IPS-15b (cell line): ENCODE measurements around the gene FRMD8.

ENCODE experiments used
- H3K27me3 ChIP-seq: one replicate; pipeline ENCODE4 v1.6.1; 2013; ENCODE audit warnings: low read length; ENCODE audit not compliant: control insufficient read depth, insufficient read depth
- H3K36me3 ChIP-seq: one replicate; pipeline ENCODE4 v1.6.1; 2013; ENCODE audit warnings: low read length; ENCODE audit not compliant: control insufficient read depth, insufficient read depth
- H3K4me1 ChIP-seq: one replicate; pipeline ENCODE4 v1.6.1; 2013; ENCODE audit warnings: mild to moderate bottlenecking, low read length; ENCODE audit not compliant: control insufficient read depth, insufficient read depth
- H3K4me3 ChIP-seq: one replicate; pipeline ENCODE4 v1.5.1; 2013; ENCODE audit warnings: low read depth, low read length
- H3K9ac ChIP-seq: one replicate; pipeline ENCODE4 v1.6.1; 2013; ENCODE audit warnings: low read depth, mild to moderate bottlenecking, low read length
- H3K9me3 ChIP-seq: one replicate; pipeline ENCODE4 v1.6.1; 2013; ENCODE audit warnings: mild to moderate bottlenecking, low read length; ENCODE audit not compliant: control insufficient read depth, insufficient read depth

Gene FRMD8

DNA sequence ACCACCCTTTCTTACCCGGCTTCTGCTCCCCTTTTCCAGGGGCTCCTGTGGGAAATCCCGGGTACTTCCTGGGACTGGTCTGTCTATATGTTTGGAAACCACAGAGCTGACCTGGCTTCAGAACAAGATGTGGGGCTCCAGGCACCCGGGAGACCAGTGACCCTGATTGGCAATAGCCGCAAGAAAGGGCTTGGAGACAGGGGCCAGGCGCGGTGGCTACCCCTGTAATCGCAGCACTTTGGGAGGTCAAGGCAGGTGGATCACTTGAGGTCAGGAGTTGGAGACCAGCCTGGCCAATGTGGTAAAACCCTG, 33.0 kb downstream of the FRMD8 start:
- Histone ChIP-seq H3K27me3 (no peaks in the 10 kb centered on the region), H3K9ac (peak overlapping the region; percentile 94), H3K36me3 (no peaks in the 10 kb centered on the region), H3K4me3 (peak overlapping the region; percentile 52), H3K9me3 (no peaks in the 10 kb centered on the region), H3K4me1 (peaks cover 31% of the 10 kb centered on the region)

DNA sequence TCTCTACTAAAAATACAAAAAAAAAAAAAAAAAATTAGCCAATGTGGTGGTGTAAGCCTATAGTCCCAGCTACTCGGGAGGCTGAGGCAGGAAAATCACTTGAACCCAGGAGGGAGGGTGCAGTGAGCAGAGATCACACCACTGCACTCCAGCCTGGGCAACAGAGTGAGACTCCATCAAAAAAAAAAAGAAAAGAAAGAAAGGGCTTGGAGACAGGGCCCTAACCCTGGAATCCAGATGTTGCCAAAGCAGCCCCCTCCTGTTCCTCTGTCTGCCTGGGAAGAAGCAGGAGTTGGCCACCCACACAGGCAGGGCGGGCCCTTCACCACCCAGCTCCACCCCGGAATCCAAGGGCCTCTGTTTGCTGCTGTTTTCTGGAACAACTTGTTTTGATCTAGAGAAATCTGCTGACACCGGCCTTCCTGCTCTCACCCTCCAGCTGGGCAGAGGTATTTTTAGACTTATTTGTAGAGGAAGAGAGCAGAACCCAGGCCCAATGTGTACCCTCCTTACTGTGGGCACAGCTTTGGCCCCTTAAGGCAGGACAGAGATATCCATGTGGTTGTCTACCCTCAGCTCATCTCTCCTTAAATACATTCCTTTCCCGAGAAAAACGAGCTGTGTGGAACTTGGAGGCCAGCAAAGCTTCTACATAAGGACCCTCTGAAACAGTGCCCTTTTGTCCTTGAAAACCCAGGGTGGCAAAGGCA, 33.5 kb downstream of the FRMD8 start:
- Histone ChIP-seq H3K9ac (peak overlapping the region; percentile 51), H3K4me1 (peaks cover 31% of the 10 kb centered on the region), H3K36me3 (no peaks in the 10 kb centered on the region), H3K27me3 (no peaks in the 10 kb centered on the region), H3K4me3 (peak overlapping the region; percentile 6), H3K9me3 (no peaks in the 10 kb centered on the region)

GRCh38 chr11:65420506-65420905, 34.1 kb downstream of the FRMD8 start:
- H3K9ac ChIP-seq: peak overlapping the region; percentile 51
- peaks cover 31% of the 10 kb centered on the region for H3K4me1 ChIP-seq
- H3K36me3 ChIP-seq: no peaks in the 10 kb centered on the region
- no peaks in the 10 kb centered on the region for H3K27me3 ChIP-seq
- no peaks in the 10 kb centered on the region for H3K9me3 ChIP-seq
- H3K4me3 ChIP-seq: peak overlapping the region; percentile 6

DNA sequence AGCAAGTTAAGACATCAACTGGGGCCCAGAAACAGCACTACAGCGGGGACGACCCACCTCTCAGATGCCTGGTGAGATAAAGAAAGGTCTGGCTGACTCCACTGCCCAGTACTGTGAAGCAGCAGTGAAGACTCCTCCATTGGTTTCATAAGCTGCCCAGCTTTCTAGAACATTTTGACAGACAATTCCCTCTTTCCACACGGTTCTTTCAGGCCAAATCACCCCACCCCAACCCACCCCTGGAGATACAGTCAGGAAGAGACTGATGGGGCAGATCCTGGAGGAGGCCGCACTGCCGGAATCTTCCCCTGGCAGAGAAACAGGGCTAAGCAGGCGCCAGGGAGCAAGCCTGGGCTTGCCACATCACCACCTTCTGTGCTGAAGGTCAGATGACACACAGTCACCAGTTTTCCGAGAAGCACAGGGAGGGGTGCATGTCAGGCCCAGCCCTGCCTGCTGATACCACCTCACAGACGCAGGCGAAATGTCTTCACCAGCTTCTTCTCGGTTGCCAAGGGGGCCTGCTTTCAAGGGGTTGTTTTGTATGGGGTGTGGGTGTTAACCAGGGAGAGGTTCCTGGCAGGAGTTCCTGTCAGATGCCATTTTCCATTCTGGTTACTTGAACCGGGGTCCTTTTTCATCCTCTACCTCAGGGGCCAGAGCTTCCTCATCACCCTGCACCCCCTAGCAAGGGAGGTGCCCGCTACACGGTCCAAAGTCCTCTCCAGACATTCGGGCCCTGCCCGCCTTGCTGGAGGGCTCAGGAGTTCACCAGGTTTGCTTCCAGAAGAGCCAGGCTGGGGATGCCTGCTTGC, 34.7 kb downstream of the FRMD8 start:
- Histone ChIP-seq H3K9ac (peak overlapping the region; percentile 74), H3K4me3 (peak overlapping the region; percentile 54), H3K4me1 (peaks cover 25% of the 10 kb centered on the region), H3K27me3 (no peaks in the 10 kb centered on the region), H3K36me3 (no peaks in the 10 kb centered on the region), H3K9me3 (no peaks in the 10 kb centered on the region)

DNA sequence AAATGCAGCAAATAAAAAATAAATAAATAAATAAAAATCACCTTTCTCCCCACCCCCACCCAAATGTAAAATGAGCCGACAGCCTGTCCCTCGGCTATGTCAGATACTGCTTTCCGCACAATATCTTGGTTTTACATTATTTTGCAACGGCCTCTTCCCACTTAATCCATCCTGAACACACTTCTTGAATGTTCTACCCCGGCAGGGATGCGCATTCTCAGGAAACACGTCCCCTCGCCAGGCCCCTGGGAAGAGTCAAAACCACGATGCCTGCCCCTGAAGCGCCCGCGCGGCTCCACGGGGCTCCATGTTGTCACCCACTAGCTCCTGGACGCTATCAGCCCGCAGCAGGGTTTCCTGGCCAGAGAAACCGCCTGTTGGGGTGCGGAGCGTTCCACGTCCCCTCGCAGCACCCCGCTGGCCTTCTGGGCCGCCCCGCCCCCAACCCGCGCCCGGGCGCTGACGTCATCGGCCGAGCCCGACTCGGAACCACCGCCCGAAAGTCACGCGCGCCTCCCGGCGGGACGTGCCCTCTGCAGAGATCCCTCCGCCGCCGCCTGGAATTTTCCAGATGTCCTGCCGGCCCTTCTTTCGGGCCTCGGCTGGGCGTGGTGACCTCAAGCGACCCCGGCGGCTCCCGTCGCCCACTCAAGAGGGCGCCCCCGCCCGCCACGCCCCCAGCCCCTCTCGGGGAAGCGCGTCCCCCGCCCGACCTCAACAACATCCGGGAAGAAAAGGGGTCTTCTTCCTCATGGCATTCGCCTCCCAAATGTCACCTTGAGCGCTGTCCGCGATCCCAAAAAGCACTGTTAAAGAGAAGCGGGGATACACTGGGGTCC, 35.6 kb downstream of the FRMD8 start:
- H3K4me1 ChIP-seq: peaks cover 28% of the 10 kb centered on the region

GRCh38 chr11:65422633-65423515, 36.4 kb downstream of the FRMD8 start, which contains the start of gene NEAT1:
TSS of gene NEAT1 (plus strand) at chr11:65422798.
- Histone ChIP-seq H3K4me1 (peaks cover 28% of the 10 kb centered on the region), H3K9ac (peak within 1 kb of the TSS; percentile 95), H3K4me3 (peak within 1 kb of the TSS; percentile 78), H3K27me3 (no peaks in the 10 kb centered on the region), H3K9me3 (no peaks in the 10 kb centered on the region), H3K36me3 (no peaks in the 10 kb centered on the region)

More for the DNA sequence above, 35.6 kb downstream of the FRMD8 start:
- H3K36me3 ChIP-seq: no peaks in the 10 kb centered on the region
- no peaks in the 10 kb centered on the region for H3K27me3 ChIP-seq
- H3K9ac ChIP-seq: peak overlapping the region; percentile 95
- H3K4me3 ChIP-seq: peak overlapping the region; percentile 78
- H3K9me3 ChIP-seq: no peaks in the 10 kb centered on the region

GRCh38 chr11:65423516-65424204, 37.2 kb downstream of the FRMD8 start:
- Histone ChIP-seq H3K9me3 (no peaks in the 10 kb centered on the region), H3K9ac (peak overlapping the region; percentile 95), H3K36me3 (no peaks in the 10 kb centered on the region), H3K27me3 (no peaks in the 10 kb centered on the region), H3K4me1 (peaks cover 27% of the 10 kb centered on the region), H3K4me3 (peak overlapping the region; percentile 78)

DNA sequence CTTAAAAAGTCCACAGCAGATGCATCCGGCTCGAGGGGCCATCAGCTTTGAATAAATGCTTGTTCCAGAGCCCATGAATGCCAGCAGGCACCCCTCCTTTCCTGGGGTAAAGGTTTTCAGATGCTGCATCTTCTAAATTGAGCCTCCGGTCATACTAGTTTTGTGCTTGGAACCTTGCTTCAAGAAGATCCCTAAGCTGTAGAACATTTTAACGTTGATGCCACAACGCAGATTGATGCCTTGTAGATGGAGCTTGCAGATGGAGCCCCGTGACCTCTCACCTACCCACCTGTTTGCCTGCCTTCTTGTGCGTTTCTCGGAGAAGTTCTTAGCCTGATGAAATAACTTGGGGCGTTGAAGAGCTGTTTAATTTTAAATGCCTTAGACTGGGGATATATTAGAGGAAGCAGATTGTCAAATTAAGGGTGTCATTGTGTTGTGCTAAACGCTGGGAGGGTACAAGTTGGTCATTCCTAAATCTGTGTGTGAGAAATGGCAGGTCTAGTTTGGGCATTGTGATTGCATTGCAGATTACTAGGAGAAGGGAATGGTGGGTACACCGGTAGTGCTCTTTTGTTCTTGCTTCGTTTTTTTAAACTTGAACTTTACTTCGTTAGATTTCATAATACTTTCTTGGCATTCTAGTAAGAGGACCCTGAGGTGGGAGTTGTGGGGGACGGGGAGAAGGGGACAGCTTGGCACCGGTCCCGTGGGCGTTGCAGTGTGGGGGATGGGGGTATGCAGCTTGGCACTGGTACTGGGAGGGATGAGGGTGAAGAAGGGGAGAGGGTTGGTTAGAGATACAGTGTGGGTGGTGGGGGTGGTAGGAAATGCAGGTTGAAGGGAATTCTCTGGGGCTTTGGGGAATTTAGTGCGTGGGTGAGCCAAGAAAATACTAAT, 38.0 kb downstream of the FRMD8 start:
- no peaks in the 10 kb centered on the region for H3K27me3 ChIP-seq
- peaks cover 21% of the 10 kb centered on the region for H3K4me1 ChIP-seq
- peak overlapping the region; percentile 95 for H3K9ac ChIP-seq
- peak overlapping the region; percentile 78 for H3K4me3 ChIP-seq
- no peaks in the 10 kb centered on the region for H3K9me3 ChIP-seq
- no peaks in the 10 kb centered on the region for H3K36me3 ChIP-seq

GRCh38 chr11:65425105-65425970, 38.9 kb downstream of the FRMD8 start:
- peaks cover 21% of the 10 kb centered on the region for H3K4me1 ChIP-seq
- H3K36me3 ChIP-seq: no peaks in the 10 kb centered on the region
- H3K4me3 ChIP-seq: peak overlapping the region; percentile 78
- H3K27me3 ChIP-seq: no peaks in the 10 kb centered on the region
- no peaks in the 10 kb centered on the region for H3K9me3 ChIP-seq
- peak overlapping the region; percentile 18 for H3K9ac ChIP-seq
